Loucy (cell line): Measurements from ENCODE around the gene PDLIM7.

ENCODE experiments used
- CTCF ChIP-seq: fragments of 200-600 bp; sonication (generic); conservative IDR thresholded peaks from 2 replicates; pipeline ENCODE4 v1.5.1; 2014; ENCODE audit warnings: mild to moderate bottlenecking, antibody characterized with exemption, low read length
- EZH2phosphoT487 ChIP-seq: fragments of 200-600 bp; IDR thresholded peaks from 2 replicates; pipeline ENCODE4 v1.6.1; 2018; ENCODE audit warnings: antibody characterized with exemption, mild to moderate bottlenecking, moderate library complexity, borderline replicate concordance

GRCh38 chr5:177440990-177441780 is 56.2 kb downstream of the PDLIM7 start:
- TF ChIP-seq CTCF (no peak), EZH2phosphoT487 (no peak)
